Measurements from ENCODE around the gene MYO3B. TPM values are rescaled to one million over a fixed set of nuclear protein-coding genes. Genes with fewer than 3 reads are reported as not detected.

MYO3B gene
- total and polyA plus RNA-seq, 2 donors (not counting 3 experiments of a cell fraction or from before 2014, with no cell fraction given): 0.03 TPM; not detected in 1

DNA sequence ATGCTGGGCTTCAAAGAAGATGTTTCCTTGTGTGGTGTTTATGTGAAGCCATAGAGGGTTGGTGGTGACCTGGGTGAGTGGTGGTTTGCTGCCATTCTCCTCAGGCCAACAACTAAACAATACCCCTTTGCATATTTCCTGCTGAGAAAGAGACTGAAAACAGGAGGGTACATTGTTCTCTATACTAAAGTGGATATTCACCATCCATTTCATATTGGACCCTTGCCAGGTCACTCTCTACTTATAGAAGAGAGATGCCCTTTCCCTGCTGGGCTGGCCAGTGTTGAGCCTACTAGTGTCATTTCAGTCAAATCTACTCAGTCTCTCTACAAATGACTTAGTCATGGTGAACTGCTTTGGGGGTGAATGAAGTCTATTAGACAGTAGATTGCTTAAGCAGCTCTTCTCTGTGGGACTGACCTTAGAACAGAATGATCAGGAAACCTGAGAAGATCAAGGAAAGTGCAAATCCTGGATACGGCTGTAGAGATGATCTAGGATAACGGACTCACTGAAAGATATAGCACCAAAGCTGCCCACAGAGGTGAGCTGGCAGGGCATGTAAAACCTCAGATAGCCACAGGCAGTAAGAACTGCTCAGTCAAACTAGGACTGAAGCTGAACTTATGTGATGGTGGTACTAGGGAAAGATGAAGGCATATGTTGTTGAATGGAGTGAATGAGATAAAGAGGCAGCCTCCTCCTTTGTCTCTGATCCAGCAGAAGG, 154.9 kb downstream of the MYO3B start:
- DNase-seq (ENCODE audit: low read depth, low spot score): no peak
- dilution Hi-C loops (cut with MboI; ENCODE audit: extremely low pct_ligation_motif_present, low sequenced_read_pairs) (no loop called here), intact Hi-C loops (cut with micrococcal nuclease) (no loop called here)
- ChIA-PET CTCF (interaction anchor here (1.0 kb wide), 1 partner anchor 8 kb away, joined by 4 read pairs; no protein-coding TSS in a partner anchor), POLR2A (no interaction called here)
- H3K4me1 ChIP-seq (ENCODE audit: control insufficient read depth, extremely low read depth, insufficient read depth, low read length): peaks cover 10% of the 10 kb centered on the region
- no peak overlapping the region for H3K9ac ChIP-seq (replicated peaks; ENCODE audit: extremely low read depth, insufficient read depth, low read length)
- H3K27me3 ChIP-seq (ENCODE audit: control insufficient read depth in 2 of 2, insufficient read depth in 2 of 2, low read length in 2 of 2): peaks cover 13 to 15% of the 10 kb centered on the region in 2 experiments
- no peak overlapping the region for H3K27ac ChIP-seq (ENCODE audit: insufficient read depth, low read depth, low read length)
- no peaks in the 10 kb centered on the region for H3K9me3 ChIP-seq (replicated peaks; ENCODE audit: control insufficient read depth, insufficient read depth, low read length)
- H3K79me2 ChIP-seq (ENCODE audit: control insufficient read depth, insufficient read depth, low read length): no peaks in the 10 kb centered on the region
- no peaks in the 10 kb centered on the region for H4K20me1 ChIP-seq (replicated peaks; ENCODE audit: control insufficient read depth, extremely low read depth, insufficient read depth, low read length)
- TF ChIP-seq FOS (IDR thresholded peaks at IDR 0.05; ENCODE audit: borderline replicate concordance, insufficient read depth, low read length) (no peak), JUN (IDR thresholded peaks at IDR 0.05; ENCODE audit: borderline replicate concordance, insufficient read depth, insufficient read length, low read depth) (no peak), MYC (IDR thresholded peaks at IDR 0.05; ENCODE audit: low read depth, low read length) (no peak), GATA2 (IDR thresholded peaks at IDR 0.05; ENCODE audit: insufficient read depth, insufficient read length, low read depth, low read length) (no peak), EZH2 (IDR thresholded peaks at IDR 0.05; ENCODE audit: borderline replicate concordance, low read depth, low read length, severe bottlenecking) (no peak), POLR2AphosphoS5 (IDR thresholded peaks at IDR 0.05; ENCODE audit: insufficient read depth, low read depth, low read length) (no peak), POLR2A (IDR thresholded peaks at IDR 0.05; ENCODE audit: low read depth, low read length) (no peak)
- TF ChIP-seq, protein P1, sequence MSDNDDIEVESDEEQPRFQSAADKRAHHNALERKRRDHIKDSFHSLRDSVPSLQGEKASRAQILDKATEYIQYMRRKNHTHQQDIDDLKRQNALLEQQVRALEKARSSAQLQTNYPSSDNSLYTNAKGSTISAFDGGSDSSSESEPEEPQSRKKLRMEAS (IDR thresholded peaks at IDR 0.05; ENCODE audit: insufficient read depth, insufficient read length): no peak
- TF ChIP-seq, protein P2, sequence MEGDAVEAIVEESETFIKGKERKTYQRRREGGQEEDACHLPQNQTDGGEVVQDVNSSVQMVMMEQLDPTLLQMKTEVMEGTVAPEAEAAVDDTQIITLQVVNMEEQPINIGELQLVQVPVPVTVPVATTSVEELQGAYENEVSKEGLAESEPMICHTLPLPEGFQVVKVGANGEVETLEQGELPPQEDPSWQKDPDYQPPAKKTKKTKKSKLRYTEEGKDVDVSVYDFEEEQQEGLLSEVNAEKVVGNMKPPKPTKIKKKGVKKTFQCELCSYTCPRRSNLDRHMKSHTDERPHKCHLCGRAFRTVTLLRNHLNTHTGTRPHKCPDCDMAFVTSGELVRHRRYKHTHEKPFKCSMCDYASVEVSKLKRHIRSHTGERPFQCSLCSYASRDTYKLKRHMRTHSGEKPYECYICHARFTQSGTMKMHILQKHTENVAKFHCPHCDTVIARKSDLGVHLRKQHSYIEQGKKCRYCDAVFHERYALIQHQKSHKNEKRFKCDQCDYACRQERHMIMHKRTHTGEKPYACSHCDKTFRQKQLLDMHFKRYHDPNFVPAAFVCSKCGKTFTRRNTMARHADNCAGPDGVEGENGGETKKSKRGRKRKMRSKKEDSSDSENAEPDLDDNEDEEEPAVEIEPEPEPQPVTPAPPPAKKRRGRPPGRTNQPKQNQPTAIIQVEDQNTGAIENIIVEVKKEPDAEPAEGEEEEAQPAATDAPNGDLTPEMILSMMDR (IDR thresholded peaks at IDR 0.05; ENCODE audit: extremely low read depth in 1 of 2, insufficient read depth in 1 of 2, low read depth in 1 of 2, low read length in 2 of 2): no peak
- H3K36me3 ChIP-seq (ENCODE audit: control insufficient read depth in 2 of 2, extremely low read depth in 1 of 2, insufficient read depth in 2 of 2, low read length in 2 of 2): no peaks in the 10 kb centered on the region
- BruUV-seq (replicated peaks): no TSS peak
- no peak overlapping the region for H2AFZ ChIP-seq (ENCODE audit: low read depth, low read length)
- no peak overlapping the region for H3K4me2 ChIP-seq (ENCODE audit: insufficient read depth, low read length)
- no peak for FAIRE-seq
- no peak overlapping the region for H3K4me3 ChIP-seq (replicated peaks in 1 of 3; ENCODE audit: insufficient read depth in 1 of 3, low read depth in 1 of 3, low read length in 3 of 3)
- no peaks in the 10 kb centered on the region for H3K9me1 ChIP-seq (replicated peaks; ENCODE audit: control insufficient read depth, extremely low read depth, insufficient read depth, low read length)
